Posterior vena cava (tissue), 2 donors: ENCODE results near the gene METAP1D. TPM values are rescaled to one million over a fixed set of nuclear protein-coding genes. Genes with fewer than 3 reads are reported as not detected.
A peak's percentile ranks its signal among the peaks of the same experiment; 100 is the strongest.

Source experiments
- DNase-seq: peaks from one replicate; pipeline ENCODE4 v3.0.0-alpha.2; 2020; ENCODE audit warnings: low spot score
- intact Hi-C, 2 donors: fragments of 100-400 bp; cut with DNase I; formaldehyde crosslinking; loops; one replicate each; pipeline versions ENCODE4 v1.14.1 to v1.14.2; 2022 to 2023
- total RNA-seq, 2 donors: library from RNA; stranded (reverse); fragmentation: NEBNext Ultra II Directional; extraction: Animal tissue kit (Norgen Biotek cat#: 25700); gene quantifications; one replicate each; pipeline ENCODE4 v1.2.1, GENCODE V29; 2021
- donor health status: DM: yes; HTN: yes; CAD: no.
- donor health status: DM: yes; HTN: yes; CAD: no.

Gene METAP1D
- total RNA-seq, 2 donors from 2014 or later, result 3.5 to 6.5 TPM

GRCh38 chr2:172097557-172098131 lies 97.9 kb downstream of the METAP1D start:
- intact Hi-C loops, result no loop called here
- no peak for DNase-seq

GRCh38 chr2:172098287-172098649 lies 98.5 kb downstream of the METAP1D start:
- no peak for DNase-seq
- intact Hi-C loops, result no loop called here

GRCh38 chr2:172098650-172099471 lies 99.1 kb downstream of the METAP1D start:
- DNase-seq, result peak; percentile 86
- intact Hi-C loops, result no loop called here

GRCh38 chr2:172099472-172100079 lies 99.8 kb downstream of the METAP1D start:
- intact Hi-C loops, result no loop called here
- DNase-seq, result no peak

- peak; percentile 72 for DNase-seq
- intact Hi-C loops, result no loop called here
Measured at GRCh38 chr2:172100080-172100934, 100.6 kb downstream of the METAP1D start.

GRCh38 chr2:172100935-172101820 lies 101.4 kb downstream of the METAP1D start:
- no peak for DNase-seq
- intact Hi-C loops, result no loop called here

GRCh38 chr2:172101821-172102390 lies 102.2 kb downstream of the METAP1D start:
- intact Hi-C loops, result no loop called here
- no peak for DNase-seq

- intact Hi-C loops, result no loop called here
Measured at GRCh38 chr2:172102391-172103359, 102.9 kb downstream of the METAP1D start, which contains the start of gene DLX2. DLX2 (minus strand) TSS chr2:172102900; CDS start chr2:172102538, 362 bp downstream.

GRCh38 chr2:172103471-172104272 lies 103.9 kb downstream of the METAP1D start:
- intact Hi-C loops, result no loop called here
- DNase-seq, result peak; percentile 94

More at GRCh38 chr2:172102391-172103359, 102.9 kb downstream of the METAP1D start, which contains the start of gene DLX2:
- peak; percentile 93 for DNase-seq

- no peak for DNase-seq
- intact Hi-C loops, result no loop called here
Measured at GRCh38 chr2:172105471-172106107, 105.8 kb downstream of the METAP1D start.

GRCh38 chr2:172106108-172106961 lies 106.6 kb downstream of the METAP1D start:
- DNase-seq, result no peak
- intact Hi-C loops, result no loop called here

GRCh38 chr2:172107690-172108586 lies 108.2 kb downstream of the METAP1D start:
- DNase-seq, result no peak
- intact Hi-C loops, result no loop called here

GRCh38 chr2:172108587-172108930 lies 108.8 kb downstream of the METAP1D start:
- no peak for DNase-seq
- intact Hi-C loops, result no loop called here
